Type B pancreatic cell (in vitro differentiated cells): Measurements from ENCODE around the gene CHD8. TPM values are rescaled to one million over a fixed set of nuclear protein-coding genes. Genes with fewer than 3 reads are reported as not detected.
A peak's percentile ranks its signal among the peaks of the same experiment; 100 is the strongest.

Experiments used
- DNase-seq: peaks from one replicate; pipeline ENCODE4 v3.0.0; 2021; ENCODE audit warnings: mixed read lengths; ENCODE audit not compliant: unreplicated experiment; ENCODE audit errors: extremely low spot score
- H3K27ac Mint-ChIP-seq: 2 replicates; pipeline ENCODE4 v1.8.0; 2021; ENCODE audit warnings: mild to moderate bottlenecking, mixed read lengths
- H3K27me3 Mint-ChIP-seq: 2 replicates; pipeline ENCODE4 v1.8.0; 2021; ENCODE audit warnings: mixed read lengths
- H3K36me3 Mint-ChIP-seq: 2 replicates; pipeline ENCODE4 v1.8.0; 2021; ENCODE audit warnings: mixed read lengths
- H3K4me1 Mint-ChIP-seq: one replicate; pipeline ENCODE4 v1.8.0; 2021; ENCODE audit warnings: mixed read lengths; ENCODE audit not compliant: unreplicated experiment
- H3K4me3 Mint-ChIP-seq: 2 replicates; pipeline ENCODE4 v1.8.0; 2021; ENCODE audit warnings: mild to moderate bottlenecking, mixed read lengths
- H3K9me3 Mint-ChIP-seq: 2 replicates; pipeline ENCODE4 v1.8.0; 2021; ENCODE audit warnings: mixed read lengths
- total RNA-seq: library from RNA; stranded (reverse); gene quantifications from 2 replicates; pipeline ENCODE4 v1.2.1, GENCODE V29; 2021; ENCODE audit warnings: low replicate concordance
- TF ChIP-seq, protein P1 (sequence below): fragments of 200-600 bp; sonication (generic); conservative IDR thresholded peaks from 2 replicates; pipeline ENCODE4 v1.5.0; 2021; ENCODE audit warnings: antibody characterized with exemption, mild to moderate bottlenecking

CHD8 gene
- total RNA-seq, 1 donor from 2014 or later = 112 TPM

DNA sequence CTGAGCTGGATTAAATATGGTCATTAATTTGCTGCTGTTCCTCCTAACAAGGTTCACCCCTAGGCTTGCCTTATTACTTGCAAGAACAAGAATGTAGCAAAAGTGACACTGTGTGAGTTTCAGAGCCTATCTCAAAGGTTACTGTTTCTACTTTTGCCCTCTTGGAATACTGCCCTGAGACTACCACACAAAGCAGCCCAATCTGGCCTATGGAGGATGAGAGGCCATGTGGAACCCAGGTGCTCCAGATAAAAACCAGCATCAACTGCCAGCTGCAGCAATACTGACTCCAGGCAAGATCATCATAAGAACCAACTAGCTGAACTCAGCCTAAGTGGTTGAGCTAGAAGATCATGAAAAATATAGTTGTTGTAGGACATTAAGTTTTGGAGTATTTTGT is 49.7 kb downstream of the CHD8 start:
- DNase-seq = no peak
- Mint-ChIP-seq H3K36me3 (peaks cover 37% of the 10 kb centered on the region), H3K4me3 (no peak overlapping the region), H3K4me1 (no peaks in the 10 kb centered on the region), H3K27me3 (no peaks in the 10 kb centered on the region), H3K9me3 (no peaks in the 10 kb centered on the region), H3K27ac (no peak overlapping the region)
- TF ChIP-seq, protein P1, sequence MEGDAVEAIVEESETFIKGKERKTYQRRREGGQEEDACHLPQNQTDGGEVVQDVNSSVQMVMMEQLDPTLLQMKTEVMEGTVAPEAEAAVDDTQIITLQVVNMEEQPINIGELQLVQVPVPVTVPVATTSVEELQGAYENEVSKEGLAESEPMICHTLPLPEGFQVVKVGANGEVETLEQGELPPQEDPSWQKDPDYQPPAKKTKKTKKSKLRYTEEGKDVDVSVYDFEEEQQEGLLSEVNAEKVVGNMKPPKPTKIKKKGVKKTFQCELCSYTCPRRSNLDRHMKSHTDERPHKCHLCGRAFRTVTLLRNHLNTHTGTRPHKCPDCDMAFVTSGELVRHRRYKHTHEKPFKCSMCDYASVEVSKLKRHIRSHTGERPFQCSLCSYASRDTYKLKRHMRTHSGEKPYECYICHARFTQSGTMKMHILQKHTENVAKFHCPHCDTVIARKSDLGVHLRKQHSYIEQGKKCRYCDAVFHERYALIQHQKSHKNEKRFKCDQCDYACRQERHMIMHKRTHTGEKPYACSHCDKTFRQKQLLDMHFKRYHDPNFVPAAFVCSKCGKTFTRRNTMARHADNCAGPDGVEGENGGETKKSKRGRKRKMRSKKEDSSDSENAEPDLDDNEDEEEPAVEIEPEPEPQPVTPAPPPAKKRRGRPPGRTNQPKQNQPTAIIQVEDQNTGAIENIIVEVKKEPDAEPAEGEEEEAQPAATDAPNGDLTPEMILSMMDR = no peak

DNA sequence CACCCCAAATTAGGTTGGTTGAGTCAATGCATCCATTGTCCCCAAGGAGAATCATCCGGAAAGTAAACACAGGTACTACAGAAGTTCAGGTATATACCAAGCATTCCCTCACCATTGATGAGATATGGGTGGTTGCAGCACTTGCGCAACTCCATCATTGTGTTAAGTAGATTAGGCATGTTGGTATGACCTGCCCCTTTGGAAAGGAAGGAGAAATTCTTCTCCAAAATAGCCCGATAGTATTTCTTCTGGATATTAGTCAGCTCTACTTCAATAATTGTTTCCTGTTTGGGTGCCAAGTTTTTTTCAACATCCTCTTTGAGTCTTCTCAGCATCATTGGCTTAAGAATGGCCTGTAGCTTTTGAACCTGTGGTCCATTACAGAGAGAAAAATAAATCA is 50.8 kb downstream of the CHD8 start:
- TF ChIP-seq, protein P1 = no peak

DNA sequence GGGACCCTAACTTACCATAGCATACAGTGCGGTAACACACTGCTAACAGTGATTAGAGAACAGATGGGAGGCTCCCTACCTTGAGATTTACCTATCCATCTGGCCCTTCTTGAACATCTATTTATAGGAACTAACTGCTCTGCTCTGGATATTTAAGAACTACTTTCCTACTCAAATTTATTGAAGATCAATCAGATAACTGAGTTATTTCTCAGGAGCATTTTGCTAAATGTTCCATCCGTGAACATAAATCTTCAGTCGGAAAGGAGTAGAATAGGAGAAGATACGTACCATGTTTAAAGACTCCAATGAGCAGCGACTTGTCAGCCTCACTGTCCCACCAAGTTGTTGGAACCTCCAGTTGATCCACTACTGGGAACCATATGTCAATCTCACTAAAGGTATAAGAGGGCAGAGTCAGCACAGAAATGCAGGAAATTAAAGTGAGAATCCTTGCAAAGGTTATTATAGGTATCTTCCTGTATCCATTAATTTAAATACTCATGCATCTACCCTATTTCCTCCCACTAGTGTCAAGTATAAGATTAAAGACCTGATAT is 56.5 kb downstream of the CHD8 start:
- Mint-ChIP-seq H3K9me3 (no peaks in the 10 kb centered on the region), H3K4me3 (no peak overlapping the region), H3K27me3 (no peaks in the 10 kb centered on the region), H3K4me1 (no peaks in the 10 kb centered on the region), H3K36me3 (peaks cover 47% of the 10 kb centered on the region), H3K27ac (no peak overlapping the region)
- TF ChIP-seq, protein P1 = no peak
- no peak for DNase-seq

More for the DNA sequence above, 50.8 kb downstream of the CHD8 start:
- Mint-ChIP-seq H3K4me1 (no peaks in the 10 kb centered on the region), H3K9me3 (no peaks in the 10 kb centered on the region), H3K36me3 (peaks cover 41% of the 10 kb centered on the region), H3K27me3 (no peaks in the 10 kb centered on the region), H3K27ac (no peak overlapping the region), H3K4me3 (no peak overlapping the region)
- no peak for DNase-seq

DNA sequence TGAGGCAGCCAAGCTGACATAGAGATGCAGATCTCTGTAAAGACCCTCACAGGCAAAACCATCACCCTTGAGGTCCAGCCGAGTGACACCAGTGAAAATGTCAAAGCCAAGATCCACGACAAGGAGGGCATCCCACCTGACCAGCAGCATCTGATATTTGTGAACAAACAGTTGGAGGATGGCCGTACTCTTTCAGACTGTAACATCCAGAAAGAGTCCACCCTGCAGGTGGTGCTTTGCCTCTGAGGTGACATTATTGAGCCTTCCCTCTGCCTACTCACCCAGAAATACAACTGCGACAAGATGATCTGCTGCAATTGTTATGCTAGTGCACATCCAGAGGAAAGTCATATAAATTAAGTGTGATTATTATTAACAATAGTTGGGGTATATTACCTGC is 57.0 kb downstream of the CHD8 start:
- H3K4me1 Mint-ChIP-seq = no peaks in the 10 kb centered on the region
- H3K27ac Mint-ChIP-seq = no peak overlapping the region
- H3K36me3 Mint-ChIP-seq = peaks cover 50% of the 10 kb centered on the region
- H3K9me3 Mint-ChIP-seq = no peaks in the 10 kb centered on the region
- no peak for DNase-seq
- TF ChIP-seq, protein P1 = no peak
- no peaks in the 10 kb centered on the region for H3K27me3 Mint-ChIP-seq
- H3K4me3 Mint-ChIP-seq = no peak overlapping the region

DNA sequence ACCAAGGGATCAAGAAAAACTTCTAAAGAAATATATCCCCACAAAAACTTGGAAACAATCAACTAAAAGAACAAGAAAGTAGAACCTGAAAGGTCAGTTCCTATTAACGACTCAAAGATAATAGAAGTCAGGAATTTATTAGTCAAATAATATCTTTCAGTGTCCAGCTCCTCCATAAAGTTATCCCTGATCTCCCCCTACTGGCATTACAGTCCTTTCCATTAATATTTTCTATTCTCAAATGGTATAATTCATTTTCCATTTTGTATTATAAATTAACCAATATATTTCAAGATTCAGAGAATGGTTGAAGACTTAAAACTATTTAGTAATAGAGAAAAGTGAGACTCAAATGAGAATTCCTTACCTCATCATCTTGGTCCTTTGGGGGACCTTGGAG is 60.5 kb downstream of the CHD8 start:
- DNase-seq = no peak
- H3K27ac Mint-ChIP-seq = no peak overlapping the region
- H3K9me3 Mint-ChIP-seq = no peaks in the 10 kb centered on the region
- H3K36me3 Mint-ChIP-seq = peaks cover 57% of the 10 kb centered on the region
- no peaks in the 10 kb centered on the region for H3K4me1 Mint-ChIP-seq
- TF ChIP-seq, protein P1 = peak; percentile 26
- no peak overlapping the region for H3K4me3 Mint-ChIP-seq
- H3K27me3 Mint-ChIP-seq = no peaks in the 10 kb centered on the region
